ENCODE measurements around the gene MCAT. TPM values are rescaled to one million over a fixed set of nuclear protein-coding genes. Genes with fewer than 3 reads are reported as not detected.

MCAT gene
- total RNA-seq, 2 donors from 2014 or later: 39.1 to 39.9 TPM

DNA sequence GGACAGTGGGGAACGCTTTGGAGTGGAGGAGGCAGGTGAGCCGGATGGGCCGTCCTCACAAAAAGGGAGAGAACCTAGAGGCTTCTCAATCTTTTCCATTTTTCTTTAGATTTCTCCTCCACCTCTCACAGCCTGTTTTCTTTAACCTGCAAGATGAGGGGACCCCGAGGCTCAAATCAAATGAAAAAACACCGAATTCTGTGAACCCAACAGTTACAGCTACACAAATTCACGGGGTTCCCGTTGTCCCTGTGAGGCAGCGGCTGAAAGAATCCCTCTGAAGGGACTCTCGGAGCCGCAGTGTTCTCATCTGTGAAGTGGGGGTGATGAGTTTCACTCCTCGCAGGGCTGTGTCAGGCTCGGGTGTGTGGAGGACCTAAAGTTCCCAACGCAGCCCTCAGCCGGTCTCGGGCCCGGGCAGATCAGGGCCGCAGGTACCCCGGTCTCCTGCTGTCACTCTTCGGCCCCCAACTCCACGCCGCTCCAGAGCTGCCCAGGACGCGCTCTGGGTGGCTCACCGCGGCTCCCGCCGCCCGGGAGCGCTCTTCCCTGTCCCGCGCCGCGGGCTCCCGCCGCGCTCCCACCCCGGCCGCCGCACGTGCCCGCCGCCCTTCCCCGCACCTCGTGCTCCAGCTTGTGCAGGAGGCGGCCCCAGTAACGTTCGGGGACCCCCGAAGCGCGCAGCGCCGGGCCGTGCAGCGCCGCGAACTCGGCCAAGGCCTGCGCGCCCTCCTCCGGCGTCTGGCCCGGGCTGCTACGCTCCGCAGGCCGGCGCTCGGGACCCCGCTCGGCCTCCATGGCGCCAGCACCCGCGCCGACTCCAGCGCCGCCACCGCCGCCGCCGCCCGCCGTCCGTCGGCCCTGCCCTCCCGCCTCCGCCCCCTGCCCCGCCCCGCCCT, 43.3 kb upstream of the MCAT start, which contains the start of gene TTLL12:
Gene TTLL12, minus strand, starts transcription at position 863 of the 899 bp plus-strand sequence. Its CDS starts 65 bp downstream, at position 798.
- Histone ChIP-seq H3K9me3 (no peaks in the 10 kb centered on the region), H3K27me3 (replicated peaks; ENCODE audit: insufficient read depth) (no peaks in the 10 kb centered on the region), H3K4me3 (peak within 1 kb of the TSS; percentile 74 to 78), H3K27ac (peak within 1 kb of the TSS; percentile 90 to 92), H3K36me3 (no peaks in the 10 kb centered on the region), H3K4me1 (replicated peaks) (peaks cover 3% of the 10 kb centered on the region)
- under 1% methylated on average over 47 of the region's 87 CpGs for WGBS
- DNase-seq (ENCODE audit: low spot score): peak; percentile 56
- peak; percentile 55 for TF ChIP-seq POLR2A (IDR thresholded peaks at IDR 0.05)
- TF ChIP-seq, protein P1, sequence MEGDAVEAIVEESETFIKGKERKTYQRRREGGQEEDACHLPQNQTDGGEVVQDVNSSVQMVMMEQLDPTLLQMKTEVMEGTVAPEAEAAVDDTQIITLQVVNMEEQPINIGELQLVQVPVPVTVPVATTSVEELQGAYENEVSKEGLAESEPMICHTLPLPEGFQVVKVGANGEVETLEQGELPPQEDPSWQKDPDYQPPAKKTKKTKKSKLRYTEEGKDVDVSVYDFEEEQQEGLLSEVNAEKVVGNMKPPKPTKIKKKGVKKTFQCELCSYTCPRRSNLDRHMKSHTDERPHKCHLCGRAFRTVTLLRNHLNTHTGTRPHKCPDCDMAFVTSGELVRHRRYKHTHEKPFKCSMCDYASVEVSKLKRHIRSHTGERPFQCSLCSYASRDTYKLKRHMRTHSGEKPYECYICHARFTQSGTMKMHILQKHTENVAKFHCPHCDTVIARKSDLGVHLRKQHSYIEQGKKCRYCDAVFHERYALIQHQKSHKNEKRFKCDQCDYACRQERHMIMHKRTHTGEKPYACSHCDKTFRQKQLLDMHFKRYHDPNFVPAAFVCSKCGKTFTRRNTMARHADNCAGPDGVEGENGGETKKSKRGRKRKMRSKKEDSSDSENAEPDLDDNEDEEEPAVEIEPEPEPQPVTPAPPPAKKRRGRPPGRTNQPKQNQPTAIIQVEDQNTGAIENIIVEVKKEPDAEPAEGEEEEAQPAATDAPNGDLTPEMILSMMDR (IDR thresholded peaks at IDR 0.05): no peak
- no peak for TF ChIP-seq POLR2AphosphoS5 (IDR thresholded peaks at IDR 0.05)
- intact Hi-C loops (cut with DNase I): no loop called here

DNA sequence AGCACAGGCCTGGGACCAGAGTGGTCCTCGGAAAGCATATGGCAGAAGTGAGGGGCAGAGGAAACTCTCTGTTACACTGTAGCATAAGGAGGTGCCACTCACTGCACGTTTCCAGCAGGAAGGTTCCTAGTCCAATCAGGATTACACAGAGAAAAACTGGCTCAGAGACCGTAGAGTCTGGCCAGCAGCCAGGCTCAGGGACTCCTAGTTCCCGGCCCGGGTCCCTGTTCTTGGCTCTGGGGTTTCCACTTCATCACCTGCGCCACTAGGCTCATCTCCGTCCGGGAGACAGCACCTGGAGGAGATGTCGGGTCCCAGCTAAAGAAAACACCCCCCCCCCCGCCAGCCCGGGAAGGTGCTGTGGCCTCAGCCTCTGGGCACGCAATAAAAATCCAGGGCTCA, 42.7 kb upstream of the MCAT start:
- 3% methylated on average over 12 of the region's 12 CpGs for WGBS
- Histone ChIP-seq H3K36me3 (no peaks in the 10 kb centered on the region), H3K4me1 (replicated peaks) (peaks cover 3% of the 10 kb centered on the region), H3K4me3 (peak overlapping the region; percentile 74 to 78), H3K27ac (peak overlapping the region; percentile 74 to 92), H3K27me3 (replicated peaks; ENCODE audit: insufficient read depth) (no peaks in the 10 kb centered on the region), H3K9me3 (no peaks in the 10 kb centered on the region)
- intact Hi-C loops (cut with DNase I): no loop called here
- peak; percentile 86 for DNase-seq (ENCODE audit: low spot score)
- TF ChIP-seq, protein P1 (IDR thresholded peaks at IDR 0.05): no peak
- TF ChIP-seq POLR2AphosphoS5 (IDR thresholded peaks at IDR 0.05) (peak; percentile 64), POLR2A (IDR thresholded peaks at IDR 0.05) (no peak)

DNA sequence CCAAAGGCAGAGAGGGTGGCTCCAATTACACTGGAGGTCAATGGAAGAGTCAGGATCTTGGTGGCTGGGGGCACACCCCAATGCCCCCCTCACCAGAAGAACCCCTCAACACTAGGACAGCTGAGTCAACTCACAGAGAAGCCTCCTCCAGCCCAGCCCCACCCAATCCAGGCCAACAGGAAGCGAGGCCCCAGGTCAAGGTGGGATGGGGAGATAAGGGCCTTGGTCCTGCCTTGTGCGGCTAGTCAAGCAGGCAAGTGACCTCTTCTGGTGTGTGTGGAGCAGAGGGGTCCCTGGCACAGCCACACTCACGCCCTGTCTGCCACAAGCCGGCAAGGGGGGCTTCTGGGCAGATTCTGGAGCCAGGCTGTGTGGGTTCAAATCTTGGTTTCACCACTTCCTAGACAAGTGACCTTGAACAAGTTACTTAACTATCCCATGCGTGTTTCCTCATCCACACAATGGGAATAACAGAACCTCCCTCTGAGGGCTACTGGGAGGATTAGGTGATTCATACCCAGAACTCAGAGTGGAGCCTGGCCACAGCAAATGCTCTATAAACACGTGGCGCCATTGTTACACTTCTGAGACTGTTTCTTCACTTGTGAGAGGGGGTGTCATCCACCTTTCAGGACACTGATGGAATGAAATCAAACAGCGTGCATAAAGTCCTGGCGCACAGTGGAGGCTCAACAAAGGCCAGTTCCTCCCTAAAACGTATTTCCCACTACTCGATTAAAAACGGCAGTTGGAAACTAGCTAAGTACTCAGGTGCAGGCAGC, 40.5 kb upstream of the MCAT start:
- no peak for DNase-seq (ENCODE audit: low spot score)
- 83% methylated on average over 12 of the region's 12 CpGs for WGBS
- TF ChIP-seq POLR2A (IDR thresholded peaks at IDR 0.05): no peak
- TF ChIP-seq, protein P1 (IDR thresholded peaks at IDR 0.05): no peak
- no peak for TF ChIP-seq POLR2AphosphoS5 (IDR thresholded peaks at IDR 0.05)
- Histone ChIP-seq H3K4me1 (replicated peaks) (peaks cover 3% of the 10 kb centered on the region), H3K27me3 (replicated peaks; ENCODE audit: insufficient read depth) (no peaks in the 10 kb centered on the region), H3K4me3 (no peak overlapping the region), H3K9me3 (no peaks in the 10 kb centered on the region), H3K36me3 (peaks cover 0 to 8% of the 10 kb centered on the region in 2 donors), H3K27ac (no peak overlapping the region)
- intact Hi-C loops (cut with DNase I): no loop called here

DNA sequence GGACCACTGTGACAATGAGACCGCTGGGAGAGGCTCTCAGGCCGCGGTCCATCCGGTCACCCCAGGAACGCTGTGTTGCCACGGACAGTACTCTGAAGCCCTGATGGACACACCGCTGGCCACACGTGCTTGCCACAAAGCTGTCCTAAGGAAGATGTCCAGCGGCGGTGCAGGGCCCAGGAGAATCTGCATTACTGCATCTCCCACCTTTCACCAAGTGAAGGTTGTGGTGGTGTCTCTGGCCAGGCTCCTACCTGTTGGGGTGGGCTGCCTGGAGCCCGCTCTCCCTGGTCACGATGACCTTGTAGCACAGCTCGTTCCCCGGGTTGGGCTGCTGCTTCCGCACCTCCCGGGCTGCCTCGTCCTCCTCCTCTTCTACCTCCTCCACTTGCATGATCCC, 39.5 kb upstream of the MCAT start:
- WGBS: 96% methylated on average over 17 of the region's 17 CpGs
- TF ChIP-seq POLR2A (IDR thresholded peaks at IDR 0.05) (no peak), POLR2AphosphoS5 (IDR thresholded peaks at IDR 0.05) (no peak)
- TF ChIP-seq, protein P1 (IDR thresholded peaks at IDR 0.05): no peak
- Histone ChIP-seq H3K4me1 (replicated peaks) (peaks cover 3% of the 10 kb centered on the region), H3K27ac (no peak overlapping the region), H3K9me3 (no peaks in the 10 kb centered on the region), H3K36me3 (peaks cover 0 to 11% of the 10 kb centered on the region in 2 donors), H3K4me3 (no peak overlapping the region), H3K27me3 (replicated peaks; ENCODE audit: insufficient read depth) (no peaks in the 10 kb centered on the region)
- DNase-seq (ENCODE audit: low spot score): no peak
- intact Hi-C loops (cut with DNase I): no loop called here

Data from prostate gland (tissue), 2 donors.